Mammary epithelial cell (primary cell): ENCODE results near the gene KLF16.

Experiments
- EZH2 ChIP-seq: IDR thresholded peaks from 2 replicates; pipeline ENCODE4 v1.6.1; 2012; ENCODE audit warnings: low read length, inconsistent platforms, borderline replicate concordance
- TF ChIP-seq, protein P1 (sequence below), 2 donors: IDR thresholded peaks in 1 of 2; conservative IDR thresholded peaks in 1 of 2; 2 replicates each; pipeline ENCODE4 v1.5.1; 2011 to 2012; ENCODE audit warnings: inconsistent platforms in 2 of 2, low read length in 2 of 2, mild to moderate bottlenecking in 2 of 2, control low read depth in 1 of 2, low read depth in 1 of 2; ENCODE audit not compliant: insufficient read depth in 1 of 2; ENCODE audit errors: extremely low read depth in 1 of 2

DNA sequence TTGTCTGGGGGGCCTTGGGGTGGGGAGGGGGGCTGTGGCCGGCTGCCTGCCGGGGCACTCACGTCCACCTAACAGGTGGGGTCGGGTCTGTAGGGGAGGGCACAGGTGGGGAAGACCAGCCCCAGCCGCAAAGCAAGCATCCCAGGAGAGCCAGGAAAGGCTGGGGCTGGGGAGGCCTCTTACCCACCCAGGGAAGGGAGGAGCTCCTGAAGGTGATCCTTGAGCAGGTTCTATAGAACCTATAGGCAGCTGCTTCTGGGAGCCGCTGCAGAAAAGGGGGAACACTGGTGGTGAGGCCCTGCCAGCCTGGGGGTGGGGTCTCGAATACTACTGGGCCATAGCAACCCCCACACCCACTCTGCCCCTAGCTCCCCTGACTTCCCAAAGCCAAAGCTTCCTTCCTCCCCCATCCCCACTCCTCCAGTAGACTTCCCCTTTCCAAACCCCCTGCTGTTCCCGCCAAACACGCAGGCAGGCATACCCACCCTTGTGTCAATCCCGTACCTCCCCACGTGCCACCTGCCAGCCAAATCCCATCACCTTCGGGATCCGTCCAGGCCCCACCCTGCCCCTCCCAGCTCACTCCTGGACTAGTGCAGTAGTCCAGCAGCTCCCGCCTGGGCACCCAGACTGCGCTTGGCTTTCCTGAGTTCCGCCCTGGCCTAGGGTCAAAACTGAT, 5.6 kb downstream of the KLF16 start:
- TF ChIP-seq, protein P1, sequence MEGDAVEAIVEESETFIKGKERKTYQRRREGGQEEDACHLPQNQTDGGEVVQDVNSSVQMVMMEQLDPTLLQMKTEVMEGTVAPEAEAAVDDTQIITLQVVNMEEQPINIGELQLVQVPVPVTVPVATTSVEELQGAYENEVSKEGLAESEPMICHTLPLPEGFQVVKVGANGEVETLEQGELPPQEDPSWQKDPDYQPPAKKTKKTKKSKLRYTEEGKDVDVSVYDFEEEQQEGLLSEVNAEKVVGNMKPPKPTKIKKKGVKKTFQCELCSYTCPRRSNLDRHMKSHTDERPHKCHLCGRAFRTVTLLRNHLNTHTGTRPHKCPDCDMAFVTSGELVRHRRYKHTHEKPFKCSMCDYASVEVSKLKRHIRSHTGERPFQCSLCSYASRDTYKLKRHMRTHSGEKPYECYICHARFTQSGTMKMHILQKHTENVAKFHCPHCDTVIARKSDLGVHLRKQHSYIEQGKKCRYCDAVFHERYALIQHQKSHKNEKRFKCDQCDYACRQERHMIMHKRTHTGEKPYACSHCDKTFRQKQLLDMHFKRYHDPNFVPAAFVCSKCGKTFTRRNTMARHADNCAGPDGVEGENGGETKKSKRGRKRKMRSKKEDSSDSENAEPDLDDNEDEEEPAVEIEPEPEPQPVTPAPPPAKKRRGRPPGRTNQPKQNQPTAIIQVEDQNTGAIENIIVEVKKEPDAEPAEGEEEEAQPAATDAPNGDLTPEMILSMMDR (conservative IDR thresholded peaks at IDR 0.05 in 1 of 2, IDR thresholded peaks at IDR 0.05 in 1 of 2; ENCODE audit: extremely low read depth in 1 of 2, insufficient read depth in 1 of 2, low read depth in 1 of 2, low read length in 2 of 2), result no peak
- TF ChIP-seq EZH2, result no peak
